PC-9 (cell line): ENCODE measurements around the gene CAMKMT.

Experiments used
- EZH2 ChIP-seq: fragments of 200-600 bp; sonication (generic); IDR thresholded peaks from 2 replicates; pipeline ENCODE4 v1.8.0; 2017; ENCODE audit warnings: antibody characterized with exemption, low read depth
- TF ChIP-seq, protein P1 (sequence below): fragments of 200-600 bp; sonication (generic); conservative IDR thresholded peaks from 2 replicates; pipeline ENCODE4 v1.6.1; 2017; ENCODE audit warnings: mixed run types, antibody characterized with exemption, mild to moderate bottlenecking, moderate library complexity

DNA sequence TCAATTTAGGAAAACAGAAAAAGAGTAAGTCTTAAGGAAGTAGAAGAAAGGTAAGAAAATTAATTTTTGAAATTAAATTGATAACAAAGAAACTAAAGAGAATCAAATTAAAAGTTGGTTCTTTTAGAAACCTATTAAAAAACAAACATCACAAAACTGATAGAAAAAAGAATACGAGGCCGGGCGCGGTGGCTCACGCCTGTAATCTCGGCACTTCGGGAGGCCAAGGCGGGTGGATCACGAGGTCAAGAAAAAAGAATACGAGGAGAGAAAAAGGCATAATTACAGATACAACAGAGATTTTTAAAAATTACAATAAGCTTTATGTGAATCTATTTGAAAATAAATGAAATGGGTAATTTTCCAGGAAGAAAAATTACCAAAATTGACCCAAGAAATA, 12.2 kb upstream of the CAMKMT start:
- TF ChIP-seq, protein P1, sequence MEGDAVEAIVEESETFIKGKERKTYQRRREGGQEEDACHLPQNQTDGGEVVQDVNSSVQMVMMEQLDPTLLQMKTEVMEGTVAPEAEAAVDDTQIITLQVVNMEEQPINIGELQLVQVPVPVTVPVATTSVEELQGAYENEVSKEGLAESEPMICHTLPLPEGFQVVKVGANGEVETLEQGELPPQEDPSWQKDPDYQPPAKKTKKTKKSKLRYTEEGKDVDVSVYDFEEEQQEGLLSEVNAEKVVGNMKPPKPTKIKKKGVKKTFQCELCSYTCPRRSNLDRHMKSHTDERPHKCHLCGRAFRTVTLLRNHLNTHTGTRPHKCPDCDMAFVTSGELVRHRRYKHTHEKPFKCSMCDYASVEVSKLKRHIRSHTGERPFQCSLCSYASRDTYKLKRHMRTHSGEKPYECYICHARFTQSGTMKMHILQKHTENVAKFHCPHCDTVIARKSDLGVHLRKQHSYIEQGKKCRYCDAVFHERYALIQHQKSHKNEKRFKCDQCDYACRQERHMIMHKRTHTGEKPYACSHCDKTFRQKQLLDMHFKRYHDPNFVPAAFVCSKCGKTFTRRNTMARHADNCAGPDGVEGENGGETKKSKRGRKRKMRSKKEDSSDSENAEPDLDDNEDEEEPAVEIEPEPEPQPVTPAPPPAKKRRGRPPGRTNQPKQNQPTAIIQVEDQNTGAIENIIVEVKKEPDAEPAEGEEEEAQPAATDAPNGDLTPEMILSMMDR = no peak
- no peak for TF ChIP-seq EZH2
